C4-2B (cell line): ENCODE results near the gene OR7G2.

Source experiments
- ZFX ChIP-seq: fragments of 450-650 bp; IDR thresholded peaks from 2 replicates; pipeline ENCODE4 v1.6.1; 2017
- TF ChIP-seq, protein P1 (sequence below): fragments of 450-650 bp; conservative IDR thresholded peaks from 2 replicates; pipeline ENCODE4 v1.5.1; 2017; ENCODE audit warnings: mild to moderate bottlenecking

DNA sequence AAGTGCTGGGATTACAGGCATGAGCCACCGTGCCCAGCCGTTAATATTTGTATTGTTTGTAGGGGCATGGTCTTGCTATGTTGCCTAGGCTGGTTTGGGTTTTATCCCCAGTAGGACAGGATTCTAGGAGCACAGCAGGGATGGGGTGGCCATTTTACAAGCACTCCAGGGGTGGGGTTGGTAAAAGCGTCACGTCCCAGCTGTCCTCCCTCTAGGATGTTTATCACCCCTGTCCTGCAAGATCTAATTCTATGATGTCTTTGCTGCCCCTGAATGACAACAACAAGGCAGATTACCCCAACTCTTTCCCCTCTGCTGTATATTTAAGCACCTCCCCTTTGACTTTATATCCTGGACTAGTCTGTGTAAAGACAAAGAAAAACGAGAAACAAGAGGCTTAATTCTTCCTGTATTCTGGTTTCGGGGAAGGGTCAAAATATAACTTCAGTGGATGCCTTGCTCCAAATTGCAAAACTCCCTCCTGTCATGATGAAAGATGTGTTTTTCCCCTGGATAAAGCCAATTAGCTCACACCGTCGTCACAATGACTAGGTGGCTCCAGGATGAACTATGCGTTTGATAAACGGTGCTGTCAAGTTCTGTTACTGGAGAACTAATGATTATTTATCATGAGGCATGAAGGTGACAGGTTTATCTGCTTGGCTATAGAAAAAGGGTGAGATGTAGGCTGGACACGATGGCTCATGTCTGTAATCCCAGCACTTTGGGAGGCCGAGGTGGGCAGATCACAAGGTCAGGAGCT is 48.2 kb downstream of the OR7G2 start:
- TF ChIP-seq, protein P1, sequence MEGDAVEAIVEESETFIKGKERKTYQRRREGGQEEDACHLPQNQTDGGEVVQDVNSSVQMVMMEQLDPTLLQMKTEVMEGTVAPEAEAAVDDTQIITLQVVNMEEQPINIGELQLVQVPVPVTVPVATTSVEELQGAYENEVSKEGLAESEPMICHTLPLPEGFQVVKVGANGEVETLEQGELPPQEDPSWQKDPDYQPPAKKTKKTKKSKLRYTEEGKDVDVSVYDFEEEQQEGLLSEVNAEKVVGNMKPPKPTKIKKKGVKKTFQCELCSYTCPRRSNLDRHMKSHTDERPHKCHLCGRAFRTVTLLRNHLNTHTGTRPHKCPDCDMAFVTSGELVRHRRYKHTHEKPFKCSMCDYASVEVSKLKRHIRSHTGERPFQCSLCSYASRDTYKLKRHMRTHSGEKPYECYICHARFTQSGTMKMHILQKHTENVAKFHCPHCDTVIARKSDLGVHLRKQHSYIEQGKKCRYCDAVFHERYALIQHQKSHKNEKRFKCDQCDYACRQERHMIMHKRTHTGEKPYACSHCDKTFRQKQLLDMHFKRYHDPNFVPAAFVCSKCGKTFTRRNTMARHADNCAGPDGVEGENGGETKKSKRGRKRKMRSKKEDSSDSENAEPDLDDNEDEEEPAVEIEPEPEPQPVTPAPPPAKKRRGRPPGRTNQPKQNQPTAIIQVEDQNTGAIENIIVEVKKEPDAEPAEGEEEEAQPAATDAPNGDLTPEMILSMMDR: no peak
- TF ChIP-seq ZFX: no peak
